GM10266 (cell line): ENCODE data around the gene HINFP.

Experiments used
- DNase-seq: peaks from one replicate; pipeline ENCODE4 v3.0.0; 2012; ENCODE audit errors: extremely low spot score
- CTCF ChIP-seq: IDR thresholded peaks from 2 replicates; pipeline ENCODE4 v1.5.1; 2012; ENCODE audit warnings: mild to moderate bottlenecking, low read depth; ENCODE audit not compliant: control insufficient read depth, insufficient read depth; ENCODE audit errors: missing control alignments

The HINFP gene

DNA sequence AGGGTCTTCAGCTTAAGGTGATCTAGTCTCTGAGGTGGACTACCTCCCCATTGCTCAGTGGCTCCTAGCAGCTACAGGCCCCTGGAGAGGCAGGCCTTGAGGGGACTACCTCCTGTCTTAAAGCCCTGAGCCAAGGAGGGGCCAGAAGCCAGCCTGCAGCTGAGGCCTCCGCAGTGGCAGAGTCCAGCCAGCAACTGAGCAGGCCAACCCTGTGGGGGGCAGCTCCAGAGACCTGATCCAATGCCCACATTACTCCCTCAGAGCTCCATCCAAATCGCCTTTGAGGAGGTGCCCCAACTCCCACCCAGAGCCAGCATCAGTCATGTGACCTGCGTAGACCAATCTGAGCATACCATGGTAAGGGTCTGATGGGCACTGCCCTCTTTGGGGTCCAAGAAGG lies 11.5 kb upstream of the HINFP start:
- DNase-seq, result no peak
- no peak for TF ChIP-seq CTCF

DNA sequence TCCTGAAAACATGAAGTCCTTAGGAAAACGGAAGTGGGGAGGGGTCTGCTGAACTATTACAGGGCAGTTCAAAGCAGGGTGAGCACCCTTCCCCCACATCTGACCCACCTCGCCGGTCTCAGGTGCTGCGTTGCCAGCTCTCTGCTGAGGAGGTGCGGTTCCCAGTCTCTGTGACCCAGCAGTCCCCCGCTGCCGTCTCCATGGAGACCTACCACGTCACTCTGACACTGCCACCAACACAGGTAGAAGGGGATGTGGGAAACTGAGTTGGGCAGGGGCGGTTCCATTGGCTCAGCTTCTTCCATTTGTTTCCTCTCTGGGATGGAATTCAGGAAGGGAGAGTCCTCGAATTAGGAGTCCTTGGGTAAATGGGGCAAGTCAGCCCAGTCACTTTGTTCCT lies 10.9 kb upstream of the HINFP start:
- no peak for DNase-seq
- no peak for TF ChIP-seq CTCF

DNA sequence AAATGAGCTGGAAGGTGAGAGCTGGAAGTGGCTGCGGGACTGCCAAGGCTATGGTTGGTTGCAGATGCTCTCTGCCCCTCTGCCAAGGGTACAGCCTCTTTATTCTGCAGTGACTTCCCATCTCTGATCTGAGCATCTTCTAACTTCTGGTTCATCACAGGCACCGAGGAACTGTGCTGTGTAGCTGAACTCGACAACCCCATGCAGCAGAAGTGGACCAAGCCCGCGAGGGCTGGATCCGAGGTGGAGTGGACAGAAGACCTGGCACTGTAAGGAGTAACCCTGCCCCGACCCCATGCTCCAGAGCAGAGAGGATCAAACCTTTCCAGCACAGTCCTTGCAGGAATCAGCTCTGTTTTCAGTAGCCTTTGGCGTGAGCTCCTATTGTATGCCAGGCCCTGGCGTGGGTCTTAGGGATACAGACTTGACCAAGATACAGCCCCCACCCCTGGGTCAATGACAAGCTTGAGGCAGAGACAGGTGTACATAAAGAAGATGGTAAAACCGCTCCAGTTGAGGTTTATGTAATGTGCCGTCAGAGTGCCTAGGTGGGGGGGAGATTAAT lies 9.9 kb upstream of the HINFP start:
- TF ChIP-seq CTCF, result no peak
- DNase-seq, result no peak

- DNase-seq, result no peak
- TF ChIP-seq CTCF, result no peak
Measured at GRCh38 chr11:119112314-119113020, 8.9 kb upstream of the HINFP start.

DNA sequence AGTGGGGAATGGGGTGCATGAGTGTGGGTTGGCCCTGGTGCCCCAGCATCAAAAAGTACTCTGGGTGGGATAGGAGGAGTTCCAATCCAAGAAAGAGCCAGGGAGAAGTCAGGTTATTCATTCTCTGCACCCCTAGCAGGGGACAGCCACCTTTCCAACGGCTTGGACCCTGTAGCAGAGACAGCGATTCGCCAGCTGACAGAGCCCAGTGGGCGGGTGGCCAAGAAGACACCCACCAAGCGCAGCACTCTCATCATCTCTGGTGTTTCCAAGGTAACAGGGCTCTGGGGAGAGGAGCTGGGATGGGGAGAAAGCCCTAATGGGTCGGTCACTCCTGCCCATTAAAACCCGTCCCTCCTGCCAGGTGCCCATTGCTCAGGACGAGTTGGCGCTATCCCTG lies 7.7 kb upstream of the HINFP start:
- no peak for DNase-seq
- TF ChIP-seq CTCF, result no peak

GRCh38 chr11:119114351-119114750 lies 7.0 kb upstream of the HINFP start:
- no peak for TF ChIP-seq CTCF
- DNase-seq, result no peak

DNA sequence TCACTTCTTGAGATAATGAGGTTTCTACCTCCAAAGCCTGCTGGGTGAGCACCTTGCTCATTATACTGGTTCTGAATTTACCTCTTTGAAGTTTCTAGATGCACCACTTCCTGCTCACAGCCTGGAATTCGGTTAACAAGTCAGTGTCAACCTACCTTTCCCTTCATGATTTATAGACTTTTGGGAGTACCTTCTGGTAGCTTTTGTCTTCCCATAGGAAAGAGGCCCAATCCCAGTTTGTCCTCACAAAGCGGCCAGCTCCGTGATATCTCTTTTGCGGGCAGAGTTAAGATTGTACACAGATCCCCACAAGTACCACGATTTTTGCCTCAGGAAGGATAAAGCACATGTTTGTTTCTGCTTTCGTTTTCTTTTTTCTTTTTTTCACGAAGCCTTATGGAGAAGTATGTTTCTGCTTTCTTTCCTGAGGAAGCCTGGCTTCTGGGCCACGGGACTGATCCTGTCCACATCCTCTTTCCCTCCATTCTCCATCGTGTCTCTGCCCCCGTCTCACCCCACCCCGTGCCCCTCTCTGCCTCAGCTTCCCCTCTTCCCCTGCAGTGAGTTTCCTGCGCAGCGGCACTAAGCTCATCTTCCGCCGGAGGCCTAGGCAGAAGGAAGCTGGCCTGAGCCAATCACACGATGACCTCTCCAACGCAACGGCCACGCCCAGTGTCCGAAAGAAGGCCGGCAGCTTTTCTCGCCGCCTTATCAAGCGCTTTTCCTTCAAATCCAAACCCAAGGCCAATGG lies 5.7 kb upstream of the HINFP start:
- no peak for TF ChIP-seq CTCF
- DNase-seq, result no peak
